ENCODE measurements around the gene ATE1.
"Not testable (repeated sequence)": the region's sequence is repeated elsewhere in the genome, so short reads cannot be mapped to it uniquely, and the experiment has no call there.

The ATE1 gene

GRCh38 chr10:121830101-121830500 is 97.7 kb downstream of the ATE1 start:
- H3K4me3 ChIP-seq (ENCODE audit: low read depth in 1 of 2, low read length in 2 of 2), result no peak overlapping the region
- H3K4me2 ChIP-seq (ENCODE audit: insufficient read depth, low read length), result no peak overlapping the region
- no peak for TF ChIP-seq EZH2 (IDR thresholded peaks at IDR 0.05; ENCODE audit: borderline replicate concordance, low read depth, low read length, severe bottlenecking)
- H3K9ac ChIP-seq (ENCODE audit: low read depth, low read length), result no peak overlapping the region
- peaks cover 50% of the 10 kb centered on the region for H3K36me3 ChIP-seq (ENCODE audit: insufficient read depth, low read length)
- H3K9me3 ChIP-seq (ENCODE audit: insufficient read depth, low read length, severe bottlenecking), result no peaks in the 10 kb centered on the region
- ATAC-seq (ENCODE audit: insufficient read depth, low read depth) (no peak), DNase-seq (no peak)
- no peaks in the 10 kb centered on the region; the same call in 1 of the 2 replicates for H4K20me1 ChIP-seq (ENCODE audit: insufficient read depth, low read length)
- no peaks in the 10 kb centered on the region for H3K79me2 ChIP-seq (ENCODE audit: insufficient read depth, low read length)
- H3K4me1 ChIP-seq (ENCODE audit: insufficient read depth, low read length), result no peaks in the 10 kb centered on the region
- no peak overlapping the region for H2AFZ ChIP-seq (ENCODE audit: low read depth, low read length)
- no peak overlapping the region for H3K27ac ChIP-seq (ENCODE audit: low read length)
- H3K27me3 ChIP-seq (ENCODE audit: insufficient read depth, low read length, poor library complexity), result no peaks in the 10 kb centered on the region

DNA sequence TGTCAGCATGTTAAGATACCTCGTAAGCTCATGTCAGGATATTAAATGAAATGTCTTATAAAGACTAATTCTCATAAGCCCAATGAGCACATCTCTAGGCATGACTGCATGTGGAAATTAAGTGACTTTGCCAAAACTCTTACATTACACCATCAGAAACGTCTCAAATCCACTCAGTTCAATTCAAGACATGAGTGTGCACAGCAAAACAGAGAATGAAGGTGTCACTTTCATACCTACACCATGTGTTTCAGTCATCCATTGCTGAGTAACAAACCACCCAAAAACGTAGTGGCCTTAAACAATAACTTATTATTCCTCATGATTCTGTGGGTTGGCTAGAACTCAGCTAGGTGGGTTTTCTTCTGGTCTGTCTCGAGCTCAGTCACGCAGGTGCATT is 99.8 kb downstream of the ATE1 start:
- H3K36me3 ChIP-seq (ENCODE audit: insufficient read depth, low read length), result peaks cover 38% of the 10 kb centered on the region
- no peaks in the 10 kb centered on the region for H3K9me3 ChIP-seq (ENCODE audit: insufficient read depth, low read length, severe bottlenecking)
- no peak overlapping the region for H3K4me3 ChIP-seq (ENCODE audit: low read depth in 1 of 2, low read length in 2 of 2)
- ATAC-seq (ENCODE audit: insufficient read depth, low read depth), result no peak
- no peaks in the 10 kb centered on the region for H3K4me1 ChIP-seq (ENCODE audit: insufficient read depth, low read length)
- H3K27ac ChIP-seq (ENCODE audit: low read length), result no peak overlapping the region
- TF ChIP-seq CTCF (IDR thresholded peaks at IDR 0.05; ENCODE audit: borderline replicate concordance, extremely low read depth, low read length, poor library complexity, severe bottlenecking) (no peak), EZH2 (IDR thresholded peaks at IDR 0.05; ENCODE audit: borderline replicate concordance, low read depth, low read length, severe bottlenecking) (no peak)
- DNase-seq, result no peak
- no peak overlapping the region for H3K9ac ChIP-seq (ENCODE audit: low read depth, low read length)
- H3K4me2 ChIP-seq (ENCODE audit: insufficient read depth, low read length), result no peak overlapping the region
- no peaks in the 10 kb centered on the region for H3K27me3 ChIP-seq (ENCODE audit: insufficient read depth, low read length, poor library complexity)
- H4K20me1 ChIP-seq (ENCODE audit: insufficient read depth, low read length), result no peaks in the 10 kb centered on the region; the same call in 1 of the 2 replicates
- H3K79me2 ChIP-seq (ENCODE audit: insufficient read depth, low read length), result no peaks in the 10 kb centered on the region
- no peak overlapping the region for H2AFZ ChIP-seq (ENCODE audit: low read depth, low read length)

DNA sequence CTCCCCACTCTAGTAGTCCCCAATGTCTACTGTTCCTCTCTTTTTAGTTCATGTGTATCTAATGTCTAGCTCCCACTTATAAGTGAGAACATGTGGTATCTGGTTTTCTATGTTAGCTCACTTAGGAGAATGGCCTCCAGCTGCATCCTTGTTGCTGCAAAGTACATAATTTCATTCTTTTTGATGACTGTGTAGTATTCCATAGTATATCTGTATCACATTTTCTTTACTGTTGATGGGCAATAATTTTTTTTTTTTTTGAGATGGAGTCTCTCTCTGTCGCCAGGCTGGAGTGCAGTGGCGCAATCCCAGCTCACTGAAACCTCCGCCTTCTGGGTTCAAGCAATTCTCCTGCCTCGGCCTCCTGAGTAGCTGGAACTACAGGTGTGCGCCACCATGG is 101.1 kb downstream of the ATE1 start:
- H3K4me2 ChIP-seq (ENCODE audit: insufficient read depth, low read length); H3K4me1 ChIP-seq (ENCODE audit: insufficient read depth, low read length); H3K4me3 ChIP-seq (ENCODE audit: low read depth in 1 of 2, low read length in 2 of 2); H3K9me3 ChIP-seq (ENCODE audit: insufficient read depth, low read length, severe bottlenecking); H2AFZ ChIP-seq (ENCODE audit: low read depth, low read length); ATAC-seq (ENCODE audit: insufficient read depth, low read depth); H3K27ac ChIP-seq (ENCODE audit: low read length); H3K9ac ChIP-seq (ENCODE audit: low read depth, low read length); DNase-seq; H3K27me3 ChIP-seq (ENCODE audit: insufficient read depth, low read length, poor library complexity); H4K20me1 ChIP-seq (ENCODE audit: insufficient read depth, low read length); H3K79me2 ChIP-seq (ENCODE audit: insufficient read depth, low read length): not testable (repeated sequence)
- peaks cover 26% of the 10 kb centered on the region for H3K36me3 ChIP-seq (ENCODE audit: insufficient read depth, low read length)

DNA sequence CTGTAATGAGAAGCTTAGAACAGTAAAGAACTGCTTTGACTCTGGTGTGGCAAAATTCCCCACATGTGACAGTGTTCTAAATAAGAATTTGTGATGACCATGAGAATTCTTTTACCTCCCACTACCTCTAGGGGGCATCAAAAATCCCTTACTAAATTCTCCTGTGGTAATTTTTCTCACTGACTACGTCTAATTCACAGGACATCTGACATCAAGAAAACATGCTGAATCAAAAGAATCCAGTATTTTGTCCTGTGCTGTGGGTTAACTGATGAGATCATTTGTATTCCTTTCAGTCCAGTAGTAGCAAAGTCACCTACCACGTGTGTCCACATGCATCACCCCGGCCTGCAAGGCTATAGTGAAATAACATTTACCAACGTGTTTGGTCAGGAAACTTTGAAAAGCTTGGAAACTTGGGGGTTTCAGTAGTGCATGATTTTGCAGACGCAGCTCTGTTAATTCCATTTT is 103.8 kb downstream of the ATE1 start:
- no peaks in the 10 kb centered on the region for H3K27me3 ChIP-seq (ENCODE audit: insufficient read depth, low read length, poor library complexity)
- no peaks in the 10 kb centered on the region for H3K9me3 ChIP-seq (ENCODE audit: insufficient read depth, low read length, severe bottlenecking)
- H3K4me1 ChIP-seq (ENCODE audit: insufficient read depth, low read length), result no peaks in the 10 kb centered on the region
- H2AFZ ChIP-seq (ENCODE audit: low read depth, low read length), result no peak overlapping the region
- no peak overlapping the region for H3K4me3 ChIP-seq (ENCODE audit: low read depth in 1 of 2, low read length in 2 of 2)
- no peak overlapping the region for H3K27ac ChIP-seq (ENCODE audit: low read length)
- TF ChIP-seq EZH2 (IDR thresholded peaks at IDR 0.05; ENCODE audit: borderline replicate concordance, low read depth, low read length, severe bottlenecking) (no peak), CTCF (IDR thresholded peaks at IDR 0.05; ENCODE audit: borderline replicate concordance, extremely low read depth, low read length, poor library complexity, severe bottlenecking) (peak; percentile 74)
- no peak overlapping the region for H3K9ac ChIP-seq (ENCODE audit: low read depth, low read length)
- DNase-seq, result no peak
- H4K20me1 ChIP-seq (ENCODE audit: insufficient read depth, low read length), result no peaks in the 10 kb centered on the region; the same call in 1 of the 2 replicates
- ATAC-seq (ENCODE audit: insufficient read depth, low read depth), result peak; percentile 66
- H3K4me2 ChIP-seq (ENCODE audit: insufficient read depth, low read length), result no peak overlapping the region
- no peaks in the 10 kb centered on the region for H3K79me2 ChIP-seq (ENCODE audit: insufficient read depth, low read length)
- peaks cover 21% of the 10 kb centered on the region for H3K36me3 ChIP-seq (ENCODE audit: insufficient read depth, low read length)
